HEK293 (cell line): Measurements from ENCODE around the gene CMIP.

ENCODE experiments used
- ATF2 ChIP-seq: fragments of 450-650 bp; formaldehyde crosslinking; IDR thresholded peaks from 2 replicates; pipeline ENCODE4 v1.5.1; 2016; ENCODE audit warnings: missing biosample characterization, missing genetic modification characterization, low read depth
- CTCF ChIP-seq: fragments of 450-650 bp; formaldehyde crosslinking; IDR thresholded peaks from 2 replicates; pipeline ENCODE4 v1.5.1; 2016; ENCODE audit warnings: missing biosample characterization, missing genetic modification characterization
- ZBTB44 ChIP-seq: fragments of 450-650 bp; IDR thresholded peaks from 2 replicates; pipeline ENCODE4 v1.5.1; 2018; ENCODE audit warnings: missing biosample characterization, mild to moderate bottlenecking, missing genetic modification characterization
- ZNF350 ChIP-seq: fragments of 450-650 bp; formaldehyde crosslinking; IDR thresholded peaks from 2 replicates; pipeline ENCODE4 v1.5.0; 2017; ENCODE audit warnings: missing biosample characterization, mild to moderate bottlenecking, missing genetic modification characterization
- ZNF398 ChIP-seq: fragments of 450-650 bp; formaldehyde crosslinking; IDR thresholded peaks from 2 replicates; pipeline ENCODE4 v1.5.1; 2017; ENCODE audit warnings: missing biosample characterization, missing genetic modification characterization
- TF ChIP-seq, protein P1 (sequence below): fragments of 450-650 bp; formaldehyde crosslinking; IDR thresholded peaks from 2 replicates; pipeline ENCODE4 v1.5.1; 2017; ENCODE audit warnings: missing biosample characterization, missing genetic modification characterization
- TF ChIP-seq, protein P2 (sequence below): fragments of 450-650 bp; formaldehyde crosslinking; IDR thresholded peaks from 2 replicates; pipeline ENCODE4 v1.5.1; 2016; ENCODE audit warnings: missing biosample characterization, missing genetic modification characterization

DNA sequence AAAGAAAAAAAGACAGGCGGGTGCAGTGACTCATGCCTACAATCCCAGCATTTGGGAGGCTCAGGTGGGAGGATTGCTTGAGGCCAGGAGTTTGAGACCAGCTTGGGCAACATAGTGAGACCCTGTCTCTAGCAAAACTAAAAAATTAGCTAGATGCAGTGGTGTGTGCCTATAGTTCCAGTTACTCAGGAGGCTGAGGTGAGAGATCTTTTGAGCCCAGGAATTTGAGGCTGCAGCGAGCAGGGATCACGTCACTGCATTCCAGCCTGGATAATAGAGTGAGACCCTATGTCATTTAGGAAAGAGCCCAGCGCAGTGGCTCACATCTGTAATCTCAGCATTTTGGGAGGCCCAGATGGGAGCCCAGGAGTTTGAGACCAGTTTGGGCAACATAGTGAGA, 126.6 kb downstream of the CMIP start:
- TF ChIP-seq ZNF350 (tag by site-specific recombination) (no peak), CTCF (no peak), ZBTB44 (no peak), ZNF398 (no peak), ATF2 (tag by site-specific recombination) (no peak)
- TF ChIP-seq, protein P1, sequence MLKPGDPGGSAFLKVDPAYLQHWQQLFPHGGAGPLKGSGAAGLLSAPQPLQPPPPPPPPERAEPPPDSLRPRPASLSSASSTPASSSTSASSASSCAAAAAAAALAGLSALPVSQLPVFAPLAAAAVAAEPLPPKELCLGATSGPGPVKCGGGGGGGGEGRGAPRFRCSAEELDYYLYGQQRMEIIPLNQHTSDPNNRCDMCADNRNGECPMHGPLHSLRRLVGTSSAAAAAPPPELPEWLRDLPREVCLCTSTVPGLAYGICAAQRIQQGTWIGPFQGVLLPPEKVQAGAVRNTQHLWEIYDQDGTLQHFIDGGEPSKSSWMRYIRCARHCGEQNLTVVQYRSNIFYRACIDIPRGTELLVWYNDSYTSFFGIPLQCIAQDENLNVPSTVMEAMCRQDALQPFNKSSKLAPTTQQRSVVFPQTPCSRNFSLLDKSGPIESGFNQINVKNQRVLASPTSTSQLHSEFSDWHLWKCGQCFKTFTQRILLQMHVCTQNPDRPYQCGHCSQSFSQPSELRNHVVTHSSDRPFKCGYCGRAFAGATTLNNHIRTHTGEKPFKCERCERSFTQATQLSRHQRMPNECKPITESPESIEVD (tag by site-specific recombination): no peak
- TF ChIP-seq, protein P2, sequence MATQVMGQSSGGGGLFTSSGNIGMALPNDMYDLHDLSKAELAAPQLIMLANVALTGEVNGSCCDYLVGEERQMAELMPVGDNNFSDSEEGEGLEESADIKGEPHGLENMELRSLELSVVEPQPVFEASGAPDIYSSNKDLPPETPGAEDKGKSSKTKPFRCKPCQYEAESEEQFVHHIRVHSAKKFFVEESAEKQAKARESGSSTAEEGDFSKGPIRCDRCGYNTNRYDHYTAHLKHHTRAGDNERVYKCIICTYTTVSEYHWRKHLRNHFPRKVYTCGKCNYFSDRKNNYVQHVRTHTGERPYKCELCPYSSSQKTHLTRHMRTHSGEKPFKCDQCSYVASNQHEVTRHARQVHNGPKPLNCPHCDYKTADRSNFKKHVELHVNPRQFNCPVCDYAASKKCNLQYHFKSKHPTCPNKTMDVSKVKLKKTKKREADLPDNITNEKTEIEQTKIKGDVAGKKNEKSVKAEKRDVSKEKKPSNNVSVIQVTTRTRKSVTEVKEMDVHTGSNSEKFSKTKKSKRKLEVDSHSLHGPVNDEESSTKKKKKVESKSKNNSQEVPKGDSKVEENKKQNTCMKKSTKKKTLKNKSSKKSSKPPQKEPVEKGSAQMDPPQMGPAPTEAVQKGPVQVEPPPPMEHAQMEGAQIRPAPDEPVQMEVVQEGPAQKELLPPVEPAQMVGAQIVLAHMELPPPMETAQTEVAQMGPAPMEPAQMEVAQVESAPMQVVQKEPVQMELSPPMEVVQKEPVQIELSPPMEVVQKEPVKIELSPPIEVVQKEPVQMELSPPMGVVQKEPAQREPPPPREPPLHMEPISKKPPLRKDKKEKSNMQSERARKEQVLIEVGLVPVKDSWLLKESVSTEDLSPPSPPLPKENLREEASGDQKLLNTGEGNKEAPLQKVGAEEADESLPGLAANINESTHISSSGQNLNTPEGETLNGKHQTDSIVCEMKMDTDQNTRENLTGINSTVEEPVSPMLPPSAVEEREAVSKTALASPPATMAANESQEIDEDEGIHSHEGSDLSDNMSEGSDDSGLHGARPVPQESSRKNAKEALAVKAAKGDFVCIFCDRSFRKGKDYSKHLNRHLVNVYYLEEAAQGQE (tag by site-specific recombination): no peak
